WI38 (cell line): ENCODE measurements around the gene STIL.
"Not testable (repeated sequence)": the region's sequence is repeated elsewhere in the genome, so short reads cannot be mapped to it uniquely, and the experiment has no call there.

ENCODE experiments used
- H3K4me3 ChIP-seq: 2 replicates; pipeline ENCODE4 v1.5.1; 2011; ENCODE audit warnings: low read depth, mild to moderate bottlenecking, control low read depth, low read length
- CTCF ChIP-seq: IDR thresholded peaks from 2 replicates; pipeline ENCODE4 v1.5.1; 2012; ENCODE audit warnings: low read depth, mild to moderate bottlenecking, control low read depth, low read length

Gene STIL

GRCh38 chr1:47313915-47314664 lies at the start of gene STIL:
TSS of gene STIL (minus strand) at chr1:47314147. CDS start at chr1:47310319, 3,828 bp downstream.
- H3K4me3 ChIP-seq = peak within 1 kb of the TSS; percentile 82
- no peak for TF ChIP-seq CTCF

- no peak for TF ChIP-seq CTCF
- H3K4me3 ChIP-seq = no peak overlapping the region
These were observed 48.9 kb upstream of the STIL start for GRCh38 chr1:47362828-47363227.

GRCh38 chr1:47361380-47361779 lies 47.4 kb upstream of the STIL start:
- no peak for TF ChIP-seq CTCF
- H3K4me3 ChIP-seq = no peak overlapping the region

GRCh38 chr1:47351305-47351704 lies 37.4 kb upstream of the STIL start:
- no peak for TF ChIP-seq CTCF
- no peak overlapping the region for H3K4me3 ChIP-seq

- no peak overlapping the region for H3K4me3 ChIP-seq
- TF ChIP-seq CTCF = no peak
These were observed 34.3 kb upstream of the STIL start for GRCh38 chr1:47348246-47348645.

GRCh38 chr1:47347735-47348134 lies 33.8 kb upstream of the STIL start:
- TF ChIP-seq CTCF = no peak
- no peak overlapping the region for H3K4me3 ChIP-seq

- not testable (repeated sequence) for H3K4me3 ChIP-seq
These were observed 33.0 kb upstream of the STIL start for GRCh38 chr1:47346979-47347378.

GRCh38 chr1:47340227-47340626 lies 26.3 kb upstream of the STIL start:
- H3K4me3 ChIP-seq = no peak overlapping the region
- no peak for TF ChIP-seq CTCF
